HCT116 (cell line): ENCODE measurements around the gene HPDL. TPM values are rescaled to one million over a fixed set of nuclear protein-coding genes. Genes with fewer than 3 reads are reported as not detected.

Experiments
- ATAC-seq: fragments of 200-7000 bp; cut with Tn5 transposase; 2 replicates; pipeline ENCODE4 v1.9.1; 2020; ENCODE audit warnings: mild to moderate bottlenecking, moderate library complexity
- BruUV-seq: library from RNA; stranded (reverse); fragments of 400-500 nt; replicated peaks from 2 replicates; lab custom pipeline; 2021; lab: Mats Ljungman, UMichigan
- CTCF ChIA-PET: fragments of 300-600 bp; sonication (Branson Sonifier 250); formaldehyde crosslinking; loops from one replicate; lab custom pipeline; 2021; ENCODE audit warnings: antibody characterized with exemption; lab: Charles Lee
- POLR2A ChIA-PET: fragments of 300-600, 350-600 bp; sonication (Branson Sonifier 250); formaldehyde crosslinking; loops from one replicate; lab custom pipeline; 2021; ENCODE audit warnings: antibody characterized with exemption; lab: Charles Lee
- RAD21 ChIA-PET, 2 experiments: fragments of 300-600 bp; sonication (Branson Sonifier 250); formaldehyde crosslinking; loops; one replicate each; lab custom pipeline; 2023; ENCODE audit warnings: low total read pairs in 2 of 2; ENCODE audit not compliant: uncharacterized antibody in 2 of 2, unreplicated experiment in 2 of 2, low non-redundant PET in 1 of 2; lab: Charles Lee
- DNase-seq: peaks from one replicate; pipeline ENCODE4 v3.0.0-alpha.2; 2010; ENCODE audit warnings: low read depth, low spot score
- H2AFZ ChIP-seq: fragments of 200-600 bp; shearing (Covaris generic), sonication (generic); 2 replicates; pipeline ENCODE4 v1.6.1; 2017; ENCODE audit warnings: low read depth, mixed run types, mixed read lengths, antibody characterized with exemption, low read length; ENCODE audit not compliant: poor library complexity, severe bottlenecking
- H3K27ac ChIP-seq: 2 replicates; pipeline ENCODE4 v1.5.1; 2012; ENCODE audit warnings: low read depth, low read length
- H3K27me3 ChIP-seq: fragments of 200-600 bp; sonication (generic); 2 replicates; pipeline ENCODE4 v1.6.1; 2016; ENCODE audit warnings: mixed run types, low read length, mixed read lengths; ENCODE audit not compliant: insufficient read depth
- H3K36me3 ChIP-seq, 2 experiments: fragments of 200-500 bp in 1 of 2; fragments of 200-600 bp in 1 of 2; sonication (Bioruptor generic) in 1 of 2; sonication (generic) in 1 of 2; 2 replicates each; pipeline versions ENCODE4 v1.5.1 to v1.6.1; 2014 to 2016; ENCODE audit warnings: low read length in 2 of 2, inconsistent platforms in 1 of 2, mixed read lengths in 1 of 2, mixed run types in 1 of 2; ENCODE audit not compliant: insufficient read depth in 2 of 2, control insufficient read depth in 1 of 2
- H3K4me1 ChIP-seq, 2 experiments: fragments of 200-600 bp in 1 of 2; sonication (generic) in 1 of 2; 2 replicates each; pipeline versions ENCODE4 v1.5.1 to v1.6.1; 2012 to 2017; ENCODE audit warnings: low read length in 2 of 2, inconsistent platforms in 1 of 2, mild to moderate bottlenecking in 1 of 2, mixed read lengths in 1 of 2, mixed run types in 1 of 2, moderate library complexity in 1 of 2; ENCODE audit not compliant: insufficient read depth in 2 of 2, control insufficient read depth in 1 of 2
- H3K4me2 ChIP-seq: fragments of 200-600 bp; sonication (generic); 2 replicates; pipeline ENCODE4 v1.6.1; 2017; ENCODE audit warnings: mixed run types, low read length, mixed read lengths
- H3K4me3 ChIP-seq, 2 experiments: fragments of 200-600 bp in 1 of 2; sonication (generic) in 1 of 2; replicated peaks in 1 of 2; 2 replicates each; pipeline ENCODE4 v1.5.1; 2011 to 2016; ENCODE audit warnings: low read length in 2 of 2, control low read depth in 1 of 2, low read depth in 1 of 2, mild to moderate bottlenecking in 1 of 2, mixed read lengths in 1 of 2, mixed run types in 1 of 2
- H3K79me2 ChIP-seq: fragments of 200-600 bp; sonication (generic); 2 replicates; pipeline ENCODE4 v1.6.1; 2017; ENCODE audit warnings: mild to moderate bottlenecking, mixed run types, low read length, moderate library complexity, mixed read lengths; ENCODE audit not compliant: insufficient read depth
- H3K9ac ChIP-seq: fragments of 200-600 bp; sonication (generic); 2 replicates; pipeline ENCODE4 v1.6.1; 2016; ENCODE audit warnings: low read length, mixed read lengths
- H3K9me2 ChIP-seq: fragments of 200-600 bp; sonication (generic), shearing (Covaris generic); 2 replicates; pipeline ENCODE4 v1.6.1; 2017; ENCODE audit warnings: mixed run types, mild to moderate bottlenecking, moderate library complexity; ENCODE audit not compliant: insufficient read depth
- H3K9me3 ChIP-seq, 2 experiments: fragments of 200-500 bp in 1 of 2; fragments of 200-600 bp in 1 of 2; sonication (Bioruptor generic) in 1 of 2; sonication (generic) in 1 of 2; 2 replicates each; pipeline ENCODE4 v1.6.1; 2014 to 2017; ENCODE audit warnings: low read length in 2 of 2, mixed read lengths in 2 of 2, inconsistent platforms in 1 of 2, low read depth in 1 of 2, mild to moderate bottlenecking in 1 of 2, mixed run types in 1 of 2, moderate library complexity in 1 of 2; ENCODE audit not compliant: control insufficient read depth in 1 of 2, insufficient read depth in 1 of 2
- H4K20me1 ChIP-seq: fragments of 200-600 bp; sonication (generic), shearing (Covaris generic); 2 replicates; pipeline ENCODE4 v1.6.1; 2017; ENCODE audit warnings: mixed run types, mild to moderate bottlenecking, moderate library complexity; ENCODE audit not compliant: insufficient read depth
- CBX3 ChIP-seq: IDR thresholded peaks from 2 replicates; pipeline ENCODE4 v1.6.1; 2012; ENCODE audit warnings: low read depth
- CEBPB ChIP-seq: IDR thresholded peaks from 2 replicates; pipeline ENCODE4 v1.6.1; 2012; ENCODE audit warnings: low read depth
- ELF1 ChIP-seq: IDR thresholded peaks from 2 replicates; pipeline ENCODE4 v1.6.1; 2012; ENCODE audit warnings: low read depth, borderline replicate concordance
- EZH2 ChIP-seq: fragments of 200-600 bp; sonication (generic); IDR thresholded peaks from 2 replicates; pipeline ENCODE4 v1.6.1; 2017; ENCODE audit warnings: antibody characterized with exemption, mixed run types
- FOSL1 ChIP-seq: IDR thresholded peaks from 2 replicates; pipeline ENCODE4 v1.6.1; 2012; ENCODE audit warnings: low read depth
- JUND ChIP-seq: IDR thresholded peaks from 2 replicates; pipeline ENCODE4 v1.6.1; 2012
- POLR2A ChIP-seq: IDR thresholded peaks from 2 replicates; pipeline ENCODE4 v1.7.0; 2011; ENCODE audit warnings: borderline replicate concordance; ENCODE audit not compliant: insufficient read depth, insufficient read length; ENCODE audit errors: extremely low read depth
- RAD21 ChIP-seq: IDR thresholded peaks from 2 replicates; pipeline ENCODE4 v1.6.1; 2012; ENCODE audit warnings: low read depth, mild to moderate bottlenecking
- SIN3A ChIP-seq: IDR thresholded peaks from 2 replicates; pipeline ENCODE4 v1.6.1; 2012; ENCODE audit warnings: low read depth
- SRF ChIP-seq: IDR thresholded peaks from 2 replicates; pipeline ENCODE4 v1.6.1; 2012; ENCODE audit warnings: low read depth
- TCF7L2 ChIP-seq: IDR thresholded peaks from 2 replicates; pipeline ENCODE4 v1.7.0; 2011; ENCODE audit warnings: borderline replicate concordance, inconsistent platforms; ENCODE audit not compliant: insufficient read depth, insufficient read length; ENCODE audit errors: extremely low read depth
- YY1 ChIP-seq: IDR thresholded peaks from 2 replicates; pipeline ENCODE4 v1.6.1; 2011; ENCODE audit warnings: low read length, low read depth, moderate library complexity, mild to moderate bottlenecking; ENCODE audit not compliant: insufficient replicate concordance; ENCODE audit errors: extremely low read depth
- ZFX ChIP-seq: fragments of 450-650 bp; IDR thresholded peaks from 2 replicates; pipeline ENCODE4 v1.6.1; 2017
- ZNF274 ChIP-seq: fragments of 200-500 bp; sonication (Bioruptor generic); IDR thresholded peaks from 2 replicates; pipeline ENCODE4 v1.6.1; 2014; ENCODE audit warnings: mild to moderate bottlenecking, low read depth, low read length, inconsistent platforms
- intact Hi-C: fragments of 100-400 bp; cut with micrococcal nuclease; formaldehyde crosslinking; loops from 2 replicates; pipeline ENCODE4 v1.10.0; 2022
- total RNA-seq: library from RNA; stranded (reverse); gene quantifications from one replicate; pipeline ENCODE4 v1.2.1, GENCODE V29; 2021; ENCODE audit not compliant: unreplicated experiment
- TF ChIP-seq, protein P1 (sequence below): IDR thresholded peaks from 2 replicates; pipeline ENCODE4 v1.6.1; 2011; ENCODE audit warnings: mild to moderate bottlenecking, low read length, moderate library complexity; ENCODE audit not compliant: insufficient replicate concordance; ENCODE audit errors: extremely low read depth
- TF ChIP-seq, protein P2 (sequence below): IDR thresholded peaks from 2 replicates; pipeline ENCODE4 v1.6.1; 2012; ENCODE audit warnings: low read depth
- TF ChIP-seq, protein P3 (sequence below), 3 experiments: fragments of 200-600 bp in 1 of 3; sonication (generic) in 1 of 3; IDR thresholded peaks in 2 of 3; conservative IDR thresholded peaks in 1 of 3; 2 replicates each; pipeline ENCODE4 v1.5.1; 2012 to 2017; ENCODE audit warnings: low read depth in 2 of 3, low read length in 2 of 3, antibody characterized with exemption in 1 of 3, borderline replicate concordance in 1 of 3, control low read depth in 1 of 3, mild to moderate bottlenecking in 1 of 3, mixed read lengths in 1 of 3, mixed run types in 1 of 3, moderate library complexity in 1 of 3; ENCODE audit not compliant: insufficient read depth in 1 of 3
- TF ChIP-seq, protein P4 (sequence below): IDR thresholded peaks from 2 replicates; pipeline ENCODE4 v1.6.1; 2012

HPDL gene
- total RNA-seq, 1 experiment from 2014 or later: not detected

DNA sequence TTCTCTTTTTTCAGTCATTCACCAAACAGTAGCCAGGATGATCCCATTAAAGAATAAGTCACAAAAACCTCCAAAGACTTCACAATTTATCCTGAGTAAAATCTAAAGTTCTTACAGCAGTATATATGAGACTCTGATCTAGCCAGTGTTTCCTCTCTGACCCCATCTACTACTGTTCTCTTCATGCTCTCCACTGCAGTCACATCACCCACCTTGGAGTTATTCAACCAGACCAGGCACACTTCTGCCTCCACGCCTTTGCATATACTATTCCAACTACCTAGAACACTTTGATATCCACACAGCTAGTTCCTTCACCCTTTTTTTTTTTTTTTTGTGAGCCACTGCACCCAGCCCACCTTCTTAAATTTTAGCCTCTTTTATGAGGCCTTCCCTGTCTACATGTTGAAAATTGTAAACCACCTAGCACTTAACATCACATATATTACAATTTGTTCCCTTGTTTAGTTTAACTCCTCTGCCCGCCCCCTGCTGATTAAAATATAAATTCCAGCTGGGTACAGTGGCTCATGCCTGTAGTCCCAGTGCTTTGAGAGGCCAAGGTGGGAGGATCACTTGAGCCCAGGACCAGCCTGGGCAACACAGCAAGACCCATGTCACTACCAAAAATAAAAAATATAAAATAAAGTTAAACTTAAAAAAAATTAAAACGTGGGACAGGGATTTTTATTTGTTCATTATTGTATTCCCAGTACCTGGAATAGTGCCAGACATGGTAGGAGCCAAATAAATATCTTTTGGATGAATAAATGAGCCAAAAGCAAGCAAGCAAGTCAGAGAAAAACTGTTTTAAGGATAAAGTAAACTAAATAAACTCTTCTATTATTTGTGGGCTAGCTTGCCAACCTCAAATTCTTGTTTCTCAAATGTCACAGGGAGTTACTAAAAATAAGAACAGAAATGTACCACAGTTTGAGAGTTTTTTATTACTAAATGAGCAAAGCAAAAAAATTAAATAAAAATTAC lies 48.7 kb downstream of the HPDL start:
- BruUV-seq: no TSS peak
- RAD21 ChIA-PET: no interaction called here
- TF ChIP-seq, protein P1, sequence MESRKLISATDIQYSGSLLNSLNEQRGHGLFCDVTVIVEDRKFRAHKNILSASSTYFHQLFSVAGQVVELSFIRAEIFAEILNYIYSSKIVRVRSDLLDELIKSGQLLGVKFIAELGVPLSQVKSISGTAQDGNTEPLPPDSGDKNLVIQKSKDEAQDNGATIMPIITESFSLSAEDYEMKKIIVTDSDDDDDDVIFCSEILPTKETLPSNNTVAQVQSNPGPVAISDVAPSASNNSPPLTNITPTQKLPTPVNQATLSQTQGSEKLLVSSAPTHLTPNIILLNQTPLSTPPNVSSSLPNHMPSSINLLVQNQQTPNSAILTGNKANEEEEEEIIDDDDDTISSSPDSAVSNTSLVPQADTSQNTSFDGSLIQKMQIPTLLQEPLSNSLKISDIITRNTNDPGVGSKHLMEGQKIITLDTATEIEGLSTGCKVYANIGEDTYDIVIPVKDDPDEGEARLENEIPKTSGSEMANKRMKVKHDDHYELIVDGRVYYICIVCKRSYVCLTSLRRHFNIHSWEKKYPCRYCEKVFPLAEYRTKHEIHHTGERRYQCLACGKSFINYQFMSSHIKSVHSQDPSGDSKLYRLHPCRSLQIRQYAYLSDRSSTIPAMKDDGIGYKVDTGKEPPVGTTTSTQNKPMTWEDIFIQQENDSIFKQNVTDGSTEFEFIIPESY: no peak
- TF ChIP-seq ELF1: no peak
- TF ChIP-seq, protein P2, sequence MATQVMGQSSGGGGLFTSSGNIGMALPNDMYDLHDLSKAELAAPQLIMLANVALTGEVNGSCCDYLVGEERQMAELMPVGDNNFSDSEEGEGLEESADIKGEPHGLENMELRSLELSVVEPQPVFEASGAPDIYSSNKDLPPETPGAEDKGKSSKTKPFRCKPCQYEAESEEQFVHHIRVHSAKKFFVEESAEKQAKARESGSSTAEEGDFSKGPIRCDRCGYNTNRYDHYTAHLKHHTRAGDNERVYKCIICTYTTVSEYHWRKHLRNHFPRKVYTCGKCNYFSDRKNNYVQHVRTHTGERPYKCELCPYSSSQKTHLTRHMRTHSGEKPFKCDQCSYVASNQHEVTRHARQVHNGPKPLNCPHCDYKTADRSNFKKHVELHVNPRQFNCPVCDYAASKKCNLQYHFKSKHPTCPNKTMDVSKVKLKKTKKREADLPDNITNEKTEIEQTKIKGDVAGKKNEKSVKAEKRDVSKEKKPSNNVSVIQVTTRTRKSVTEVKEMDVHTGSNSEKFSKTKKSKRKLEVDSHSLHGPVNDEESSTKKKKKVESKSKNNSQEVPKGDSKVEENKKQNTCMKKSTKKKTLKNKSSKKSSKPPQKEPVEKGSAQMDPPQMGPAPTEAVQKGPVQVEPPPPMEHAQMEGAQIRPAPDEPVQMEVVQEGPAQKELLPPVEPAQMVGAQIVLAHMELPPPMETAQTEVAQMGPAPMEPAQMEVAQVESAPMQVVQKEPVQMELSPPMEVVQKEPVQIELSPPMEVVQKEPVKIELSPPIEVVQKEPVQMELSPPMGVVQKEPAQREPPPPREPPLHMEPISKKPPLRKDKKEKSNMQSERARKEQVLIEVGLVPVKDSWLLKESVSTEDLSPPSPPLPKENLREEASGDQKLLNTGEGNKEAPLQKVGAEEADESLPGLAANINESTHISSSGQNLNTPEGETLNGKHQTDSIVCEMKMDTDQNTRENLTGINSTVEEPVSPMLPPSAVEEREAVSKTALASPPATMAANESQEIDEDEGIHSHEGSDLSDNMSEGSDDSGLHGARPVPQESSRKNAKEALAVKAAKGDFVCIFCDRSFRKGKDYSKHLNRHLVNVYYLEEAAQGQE: no peak
- TF ChIP-seq CEBPB: no peak
- no peak for TF ChIP-seq YY1
- TF ChIP-seq ZNF274: no peak
- TF ChIP-seq JUND: no peak
- TF ChIP-seq TCF7L2: no peak
- TF ChIP-seq SRF: no peak
- TF ChIP-seq, protein P3, sequence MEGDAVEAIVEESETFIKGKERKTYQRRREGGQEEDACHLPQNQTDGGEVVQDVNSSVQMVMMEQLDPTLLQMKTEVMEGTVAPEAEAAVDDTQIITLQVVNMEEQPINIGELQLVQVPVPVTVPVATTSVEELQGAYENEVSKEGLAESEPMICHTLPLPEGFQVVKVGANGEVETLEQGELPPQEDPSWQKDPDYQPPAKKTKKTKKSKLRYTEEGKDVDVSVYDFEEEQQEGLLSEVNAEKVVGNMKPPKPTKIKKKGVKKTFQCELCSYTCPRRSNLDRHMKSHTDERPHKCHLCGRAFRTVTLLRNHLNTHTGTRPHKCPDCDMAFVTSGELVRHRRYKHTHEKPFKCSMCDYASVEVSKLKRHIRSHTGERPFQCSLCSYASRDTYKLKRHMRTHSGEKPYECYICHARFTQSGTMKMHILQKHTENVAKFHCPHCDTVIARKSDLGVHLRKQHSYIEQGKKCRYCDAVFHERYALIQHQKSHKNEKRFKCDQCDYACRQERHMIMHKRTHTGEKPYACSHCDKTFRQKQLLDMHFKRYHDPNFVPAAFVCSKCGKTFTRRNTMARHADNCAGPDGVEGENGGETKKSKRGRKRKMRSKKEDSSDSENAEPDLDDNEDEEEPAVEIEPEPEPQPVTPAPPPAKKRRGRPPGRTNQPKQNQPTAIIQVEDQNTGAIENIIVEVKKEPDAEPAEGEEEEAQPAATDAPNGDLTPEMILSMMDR (IDR thresholded peaks at IDR 0.05 in 2 of 3, conservative IDR thresholded peaks at IDR 0.05 in 1 of 3; ENCODE audit: borderline replicate concordance in 1 of 3, insufficient read depth in 1 of 3, low read depth in 2 of 3, low read length in 2 of 3): no peak
- no peak for TF ChIP-seq FOSL1
- no peak for TF ChIP-seq RAD21
- TF ChIP-seq SIN3A: no peak
- TF ChIP-seq, protein P4, sequence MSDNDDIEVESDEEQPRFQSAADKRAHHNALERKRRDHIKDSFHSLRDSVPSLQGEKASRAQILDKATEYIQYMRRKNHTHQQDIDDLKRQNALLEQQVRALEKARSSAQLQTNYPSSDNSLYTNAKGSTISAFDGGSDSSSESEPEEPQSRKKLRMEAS: no peak
- TF ChIP-seq POLR2A: no peak
- TF ChIP-seq EZH2: no peak
- no peak for TF ChIP-seq CBX3
- TF ChIP-seq ZFX: no peak

More for the DNA sequence above, 48.7 kb downstream of the HPDL start:
- H3K27ac ChIP-seq: no peak overlapping the region
- ChIA-PET POLR2A (no interaction called here), CTCF (no interaction called here)
- H4K20me1 ChIP-seq: no peaks in the 10 kb centered on the region
- no peaks in the 10 kb centered on the region for H3K27me3 ChIP-seq
- H3K9ac ChIP-seq: no peak overlapping the region
- no peaks in the 10 kb centered on the region for H3K79me2 ChIP-seq
- ATAC-seq: no peak
- H2AFZ ChIP-seq: no peak overlapping the region
- H3K4me3 ChIP-seq: no peak overlapping the region
- H3K4me2 ChIP-seq: no peak overlapping the region
- H3K36me3 ChIP-seq: no peaks in the 10 kb centered on the region
- intact Hi-C loops: no loop called here
- DNase-seq: no peak
- H3K9me2 ChIP-seq: no peaks in the 10 kb centered on the region
- no peaks in the 10 kb centered on the region for H3K9me3 ChIP-seq
- no peaks in the 10 kb centered on the region for H3K4me1 ChIP-seq
